GM12875 (cell line): ENCODE data around the gene ANKRD42.

Experiments used
- H3K4me3 ChIP-seq: one replicate; pipeline ENCODE4 v1.5.1; 2011; ENCODE audit warnings: low read depth, low read length, control low read depth
- TF ChIP-seq, protein P1 (sequence below): IDR thresholded peaks from 2 replicates; pipeline ENCODE4 v1.5.1; 2011; ENCODE audit warnings: low read depth, mild to moderate bottlenecking, control low read depth, inconsistent platforms, low read length, moderate library complexity, borderline replicate concordance; ENCODE audit not compliant: insufficient read depth

Gene ANKRD42

DNA sequence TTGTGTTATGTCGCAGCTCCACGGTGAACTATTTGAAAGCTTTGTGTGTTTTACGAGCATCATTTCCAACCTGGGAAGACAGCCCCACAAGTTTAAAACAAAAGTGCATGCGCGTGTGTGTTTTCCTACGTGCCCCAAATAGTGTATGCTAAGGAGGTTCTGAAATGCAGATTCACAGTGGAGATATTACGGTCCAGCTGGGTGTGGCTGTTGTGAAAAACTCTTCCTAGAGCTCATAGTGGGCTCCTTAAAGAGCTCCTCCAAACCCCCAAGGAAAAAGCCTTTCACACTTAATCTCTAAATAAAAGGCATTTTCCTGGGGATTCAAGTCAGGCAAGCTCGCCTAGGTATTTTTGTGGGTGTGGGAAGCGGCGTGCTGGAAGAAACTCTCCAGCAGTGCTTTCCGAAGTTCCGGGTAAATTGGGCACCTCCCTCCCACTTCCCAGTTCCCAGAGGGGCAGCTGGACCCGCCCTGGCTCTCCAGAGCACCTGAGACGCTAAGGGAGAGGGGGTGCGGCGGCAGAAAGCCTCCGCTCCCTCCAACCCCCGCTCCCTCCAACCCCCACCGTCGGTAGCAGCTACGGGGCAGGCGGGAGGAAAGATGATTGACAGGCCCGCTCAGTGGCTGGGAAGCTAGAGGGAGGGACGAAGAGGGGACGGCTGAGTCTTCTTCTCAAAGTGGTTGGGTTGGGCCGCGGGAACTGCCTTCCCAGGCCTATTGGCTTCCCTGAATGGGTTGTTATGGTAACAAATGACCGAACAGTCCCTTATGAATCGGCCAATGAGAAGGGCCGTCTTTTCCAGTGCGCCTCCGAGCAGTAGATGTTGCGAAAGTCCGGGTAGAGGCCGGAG is 37.1 kb upstream of the ANKRD42 start:
- TF ChIP-seq, protein P1, sequence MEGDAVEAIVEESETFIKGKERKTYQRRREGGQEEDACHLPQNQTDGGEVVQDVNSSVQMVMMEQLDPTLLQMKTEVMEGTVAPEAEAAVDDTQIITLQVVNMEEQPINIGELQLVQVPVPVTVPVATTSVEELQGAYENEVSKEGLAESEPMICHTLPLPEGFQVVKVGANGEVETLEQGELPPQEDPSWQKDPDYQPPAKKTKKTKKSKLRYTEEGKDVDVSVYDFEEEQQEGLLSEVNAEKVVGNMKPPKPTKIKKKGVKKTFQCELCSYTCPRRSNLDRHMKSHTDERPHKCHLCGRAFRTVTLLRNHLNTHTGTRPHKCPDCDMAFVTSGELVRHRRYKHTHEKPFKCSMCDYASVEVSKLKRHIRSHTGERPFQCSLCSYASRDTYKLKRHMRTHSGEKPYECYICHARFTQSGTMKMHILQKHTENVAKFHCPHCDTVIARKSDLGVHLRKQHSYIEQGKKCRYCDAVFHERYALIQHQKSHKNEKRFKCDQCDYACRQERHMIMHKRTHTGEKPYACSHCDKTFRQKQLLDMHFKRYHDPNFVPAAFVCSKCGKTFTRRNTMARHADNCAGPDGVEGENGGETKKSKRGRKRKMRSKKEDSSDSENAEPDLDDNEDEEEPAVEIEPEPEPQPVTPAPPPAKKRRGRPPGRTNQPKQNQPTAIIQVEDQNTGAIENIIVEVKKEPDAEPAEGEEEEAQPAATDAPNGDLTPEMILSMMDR, result no peak
- peak overlapping the region; percentile 55 for H3K4me3 ChIP-seq

DNA sequence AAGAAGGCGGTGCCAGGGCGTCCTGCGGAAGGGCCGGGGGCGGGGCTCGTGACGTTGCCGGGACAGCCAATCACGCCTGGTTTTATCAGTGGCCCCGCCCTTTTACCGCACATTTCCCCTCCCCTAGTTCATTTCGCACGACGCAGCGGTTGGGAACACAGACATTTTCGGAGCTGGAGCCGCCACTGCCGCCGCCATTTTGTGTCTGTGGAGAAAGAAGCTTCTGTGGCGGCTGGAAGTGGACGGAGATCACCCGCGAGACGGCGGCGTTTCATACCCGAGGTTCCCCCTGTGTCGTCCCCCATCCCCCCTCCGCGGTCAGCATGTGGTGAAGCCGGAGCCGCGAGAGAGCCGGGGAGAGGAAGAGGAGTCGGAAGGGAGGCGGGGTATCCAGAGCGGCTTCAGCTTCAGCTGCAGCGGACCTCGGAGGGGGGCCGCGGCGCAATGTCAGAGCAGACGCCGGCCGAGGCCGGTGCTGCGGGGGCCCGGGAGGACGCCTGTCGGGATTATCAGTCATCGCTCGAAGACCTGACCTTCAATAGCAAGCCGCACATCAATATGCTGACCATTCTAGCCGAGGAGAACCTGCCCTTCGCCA is 36.4 kb upstream of the ANKRD42 start, which contains the start of gene PCF11:
PCF11 (plus strand) TSS at position 136 of the 598 bp plus-strand sequence; CDS start at position 445, 309 bp downstream.
- H3K4me3 ChIP-seq, result peak within 1 kb of the TSS; percentile 93
- TF ChIP-seq, protein P1, result no peak

GRCh38 chr11:83157594-83158356 is 35.7 kb upstream of the ANKRD42 start:
- TF ChIP-seq, protein P1, result no peak
- peak overlapping the region; percentile 93 for H3K4me3 ChIP-seq

- peak overlapping the region; percentile 93 for H3K4me3 ChIP-seq
- TF ChIP-seq, protein P1, result no peak
These were observed 35.1 kb upstream of the ANKRD42 start for GRCh38 chr11:83158357-83158786.

- TF ChIP-seq, protein P1, result no peak
- H3K4me3 ChIP-seq, result peak overlapping the region; percentile 93
These were observed 34.3 kb upstream of the ANKRD42 start for GRCh38 chr11:83158965-83159901.
